Activated CD4-positive, alpha-beta memory T cell treated with anti-CD3 and anti-CD28 coated beads for 36 hours (primary cell): ENCODE data around the gene TSPAN13. TPM values are rescaled to one million over a fixed set of nuclear protein-coding genes. Genes with fewer than 3 reads are reported as not detected.

Source experiments
- CTCF ChIA-PET: fragments of 350-600 bp; sonication (Branson Sonifier 250); formaldehyde crosslinking; loops from one replicate; lab custom pipeline; 2021; ENCODE audit warnings: antibody characterized with exemption, inconsistent platforms; lab: Charles Lee
- POLR2A ChIA-PET: fragments of 350-600 bp; sonication (Branson Sonifier 250); formaldehyde crosslinking; loops from one replicate; lab custom pipeline; 2021; ENCODE audit warnings: antibody characterized with exemption; lab: Charles Lee
- DNase-seq: peaks from one replicate; pipeline ENCODE4 v3.0.0-alpha.2; 2020
- H3K27ac Mint-ChIP-seq: one replicate; pipeline ENCODE4 v1.8.0; 2021; ENCODE audit warnings: mixed read lengths
- H3K27me3 Mint-ChIP-seq: one replicate; pipeline ENCODE4 v1.8.0; 2021; ENCODE audit warnings: mixed read lengths
- H3K36me3 Mint-ChIP-seq: one replicate; pipeline ENCODE4 v1.8.0; 2021; ENCODE audit warnings: mixed read lengths
- H3K4me1 Mint-ChIP-seq: one replicate; pipeline ENCODE4 v1.8.0; 2021; ENCODE audit warnings: low read depth, mixed read lengths
- H3K4me3 Mint-ChIP-seq: one replicate; pipeline ENCODE4 v1.8.0; 2021; ENCODE audit warnings: mild to moderate bottlenecking, mixed read lengths
- H3K9me3 Mint-ChIP-seq: one replicate; pipeline ENCODE4 v1.8.0; 2021; ENCODE audit warnings: mixed read lengths
- intact Hi-C: fragments of 100-400 bp; cut with micrococcal nuclease; formaldehyde crosslinking; loops from one replicate; pipeline ENCODE4 v1.15.1; 2023
- total RNA-seq, 2 experiments: library from RNA; stranded (reverse); gene quantifications; one replicate each; pipeline ENCODE4 v1.2.3, GENCODE V29; 2021

TSPAN13 gene
- total RNA-seq, 2 experiments from 2014 or later = 0.41 to 0.76 TPM

DNA sequence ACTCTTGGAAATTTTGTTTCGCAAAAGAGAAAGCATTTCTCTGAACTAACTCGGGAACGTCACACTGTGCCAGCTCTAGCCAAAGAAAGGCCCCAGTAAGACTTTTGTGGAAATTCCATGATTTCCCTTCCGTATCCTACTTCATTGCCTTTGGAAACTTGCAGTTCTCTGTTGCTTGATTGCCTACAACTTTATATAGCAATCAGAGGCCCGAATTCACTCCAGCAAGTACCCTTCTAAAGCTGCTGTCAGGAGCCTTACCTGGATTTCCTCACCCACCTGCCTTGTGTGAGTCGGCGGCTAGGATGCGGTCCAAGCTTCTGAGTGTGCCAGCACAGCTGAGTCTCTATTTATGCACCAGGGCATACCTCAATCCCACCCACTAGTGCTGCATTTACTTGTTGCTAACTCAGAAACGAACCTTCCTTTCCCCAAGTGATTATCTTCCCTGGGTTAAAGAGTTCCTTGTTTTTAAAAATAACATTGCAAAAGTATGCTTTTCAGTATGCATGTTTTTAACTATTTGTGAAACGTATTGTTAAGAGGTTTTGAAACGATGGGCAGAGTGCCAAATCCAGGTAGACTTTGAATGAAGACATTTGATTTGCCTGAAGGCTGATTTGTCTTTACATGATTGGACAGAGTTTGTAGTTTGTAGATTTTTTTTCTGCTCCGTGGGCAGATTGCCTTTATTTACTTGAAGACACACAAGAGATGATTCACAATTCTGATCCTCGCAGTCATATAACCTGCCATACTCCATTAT is 51.3 kb downstream of the TSPAN13 start, which contains the start of gene AGR2:
AGR2 (minus strand) TSS at position 326 of the 766 bp plus-strand sequence. CDS start 3,203 bp downstream, outside the sequence.
- intact Hi-C loops = no loop called here
- no peaks in the 10 kb centered on the region for H3K9me3 Mint-ChIP-seq
- POLR2A ChIA-PET = no interaction called here
- no peak within 1 kb of the TSS for H3K4me3 Mint-ChIP-seq
- H3K27ac Mint-ChIP-seq = no peak within 1 kb of the TSS
- no peaks in the 10 kb centered on the region for H3K4me1 Mint-ChIP-seq
- H3K27me3 Mint-ChIP-seq = peaks cover 8% of the 10 kb centered on the region
- CTCF ChIA-PET = interaction anchor here (6.5 kb wide), 1 partner anchor 112 kb away, joined by 48 read pairs; no protein-coding TSS in a partner anchor
- H3K36me3 Mint-ChIP-seq = no peaks in the 10 kb centered on the region
- no peak for DNase-seq

- Mint-ChIP-seq H3K4me3 (no peak overlapping the region), H3K27me3 (peaks cover 8% of the 10 kb centered on the region), H3K27ac (no peak overlapping the region), H3K4me1 (no peaks in the 10 kb centered on the region), H3K9me3 (no peaks in the 10 kb centered on the region), H3K36me3 (no peaks in the 10 kb centered on the region)
- intact Hi-C loops = no loop called here
- no peak for DNase-seq
- ChIA-PET POLR2A (no interaction called here), CTCF (interaction anchor here (6.5 kb wide), 1 partner anchor 112 kb away, joined by 48 read pairs; no protein-coding TSS in a partner anchor)
Observed at GRCh38 chr7:16805441-16805840, 51.9 kb downstream of the TSPAN13 start.

- Mint-ChIP-seq H3K27ac (no peak overlapping the region), H3K36me3 (no peaks in the 10 kb centered on the region), H3K4me1 (no peaks in the 10 kb centered on the region), H3K9me3 (no peaks in the 10 kb centered on the region), H3K4me3 (no peak overlapping the region), H3K27me3 (peaks cover 5% of the 10 kb centered on the region)
- ChIA-PET POLR2A (no interaction called here), CTCF (no interaction called here)
- DNase-seq = no peak
- intact Hi-C loops = no loop called here
Observed at GRCh38 chr7:16810112-16810511, 56.6 kb downstream of the TSPAN13 start.

GRCh38 chr7:16810573-16810972 is 57.0 kb downstream of the TSPAN13 start:
- ChIA-PET CTCF (no interaction called here), POLR2A (no interaction called here)
- intact Hi-C loops = no loop called here
- Mint-ChIP-seq H3K27me3 (peaks cover 5% of the 10 kb centered on the region), H3K4me1 (no peaks in the 10 kb centered on the region), H3K4me3 (no peak overlapping the region), H3K36me3 (no peaks in the 10 kb centered on the region), H3K27ac (no peak overlapping the region), H3K9me3 (no peaks in the 10 kb centered on the region)
- DNase-seq = no peak

DNA sequence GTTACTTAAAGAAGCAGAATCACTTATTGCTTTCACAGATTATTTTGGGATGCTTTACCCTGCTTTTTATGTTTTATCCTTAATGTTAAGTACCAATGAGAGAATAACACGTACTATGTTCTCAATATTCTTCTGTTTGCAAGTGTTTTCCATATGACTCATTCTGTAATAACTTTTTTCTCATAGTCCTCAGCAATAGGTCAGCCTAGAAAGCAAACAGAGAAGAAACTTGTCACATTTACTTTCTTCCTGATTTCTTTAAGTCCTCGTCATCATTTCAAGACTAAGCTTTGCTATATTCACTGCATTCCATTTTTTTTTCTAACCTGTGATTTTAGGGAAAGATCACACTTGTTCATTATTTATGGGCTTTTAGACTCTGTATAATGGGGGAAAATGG is 58.0 kb downstream of the TSPAN13 start:
- ChIA-PET POLR2A (no interaction called here), CTCF (no interaction called here)
- Mint-ChIP-seq H3K9me3 (no peaks in the 10 kb centered on the region), H3K36me3 (no peaks in the 10 kb centered on the region), H3K27ac (no peak overlapping the region), H3K27me3 (peaks cover 5% of the 10 kb centered on the region), H3K4me3 (no peak overlapping the region), H3K4me1 (no peaks in the 10 kb centered on the region)
- intact Hi-C loops = no loop called here
- DNase-seq = no peak

GRCh38 chr7:16812542-16813231 is 59.1 kb downstream of the TSPAN13 start:
- Mint-ChIP-seq H3K4me3 (no peak overlapping the region), H3K27ac (no peak overlapping the region), H3K36me3 (no peaks in the 10 kb centered on the region), H3K9me3 (no peaks in the 10 kb centered on the region), H3K4me1 (no peaks in the 10 kb centered on the region), H3K27me3 (peaks cover 5% of the 10 kb centered on the region)
- no peak for DNase-seq
- CTCF ChIA-PET = no interaction called here
- POLR2A ChIA-PET = no interaction called here
- intact Hi-C loops = no loop called here

DNA sequence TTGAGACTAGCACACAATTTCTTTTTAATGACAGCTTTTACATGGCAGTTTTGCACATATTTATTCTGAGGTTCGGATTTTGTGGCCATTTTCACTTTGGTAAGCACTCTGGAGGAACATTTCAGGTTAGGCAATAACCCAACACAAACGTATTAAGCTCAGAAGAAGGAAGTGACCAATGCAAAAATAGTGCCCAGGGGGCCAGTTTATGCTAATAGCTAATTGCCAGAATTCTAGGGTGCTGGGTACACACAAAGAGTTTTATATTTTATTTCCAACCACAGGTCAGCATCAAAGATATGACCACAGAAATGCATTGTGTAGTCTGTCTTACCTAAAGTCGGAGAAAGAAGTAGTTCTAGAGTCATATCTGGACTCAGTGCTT is 59.7 kb downstream of the TSPAN13 start:
- H3K27ac Mint-ChIP-seq = no peak overlapping the region
- ChIA-PET POLR2A (no interaction called here), CTCF (interaction anchor here (0.7 kb wide), 1 partner anchor 76 kb away, joined by 3 read pairs; no protein-coding TSS in a partner anchor)
- peaks cover 5% of the 10 kb centered on the region for H3K27me3 Mint-ChIP-seq
- no peaks in the 10 kb centered on the region for H3K9me3 Mint-ChIP-seq
- H3K4me1 Mint-ChIP-seq = no peaks in the 10 kb centered on the region
- H3K36me3 Mint-ChIP-seq = no peaks in the 10 kb centered on the region
- no peak overlapping the region for H3K4me3 Mint-ChIP-seq
- intact Hi-C loops = no loop called here
- no peak for DNase-seq

DNA sequence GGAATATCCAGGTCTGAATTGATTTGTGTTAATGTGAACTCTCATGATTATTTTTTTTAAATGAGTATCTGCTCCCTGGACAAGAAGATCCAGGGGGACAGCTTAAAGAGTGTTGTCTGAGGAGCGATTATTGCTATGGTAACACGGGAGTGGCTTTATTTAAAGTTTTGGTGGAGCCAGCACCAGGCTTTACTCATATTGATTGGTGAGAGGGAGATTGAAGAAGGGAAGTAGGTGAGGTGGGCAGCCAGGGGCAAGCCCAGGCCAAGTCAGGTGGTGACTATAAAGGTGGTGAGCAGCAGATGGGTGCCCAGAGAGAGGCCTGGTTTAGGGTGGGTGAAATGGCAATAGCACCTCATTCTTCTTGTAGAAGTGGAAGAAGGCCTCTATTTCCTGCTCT is 61.4 kb downstream of the TSPAN13 start:
- CTCF ChIA-PET = no interaction called here
- intact Hi-C loops = no loop called here

DNA sequence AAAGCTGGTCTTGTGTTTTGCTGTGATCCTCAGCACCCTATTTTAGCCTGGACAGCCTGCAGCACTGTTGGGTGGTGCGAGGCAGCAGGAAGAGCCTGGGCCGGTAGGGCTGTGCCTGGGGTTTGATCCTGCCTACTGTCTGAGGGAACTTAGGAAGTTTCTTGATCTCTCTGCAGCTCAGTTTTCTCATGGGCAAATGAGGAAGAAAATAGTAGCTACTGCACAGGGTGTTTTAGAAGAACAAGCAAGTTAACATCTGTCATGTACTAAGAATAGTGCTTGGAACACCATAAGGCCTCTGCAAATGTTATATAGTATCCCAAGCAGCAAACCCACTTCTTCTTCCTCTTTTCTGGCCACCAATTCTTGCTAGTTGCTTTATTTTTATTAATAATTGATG is 63.3 kb downstream of the TSPAN13 start:
- peaks cover 9% of the 10 kb centered on the region for H3K27me3 Mint-ChIP-seq
- CTCF ChIA-PET = no interaction called here
- H3K4me3 Mint-ChIP-seq = no peak overlapping the region

More for the DNA sequence above, 61.4 kb downstream of the TSPAN13 start:
- Mint-ChIP-seq H3K36me3 (no peaks in the 10 kb centered on the region), H3K27ac (no peak overlapping the region), H3K9me3 (no peaks in the 10 kb centered on the region), H3K27me3 (peaks cover 4% of the 10 kb centered on the region), H3K4me1 (no peaks in the 10 kb centered on the region), H3K4me3 (no peak overlapping the region)
- POLR2A ChIA-PET = no interaction called here
- DNase-seq = no peak

GRCh38 chr7:16817536-16817935 is 64.0 kb downstream of the TSPAN13 start:
- ChIA-PET CTCF (no interaction called here), POLR2A (no interaction called here)
- H3K27ac Mint-ChIP-seq = no peak overlapping the region
- peaks cover 10% of the 10 kb centered on the region for H3K27me3 Mint-ChIP-seq
- intact Hi-C loops = no loop called here
- no peak overlapping the region for H3K4me3 Mint-ChIP-seq
- no peaks in the 10 kb centered on the region for H3K36me3 Mint-ChIP-seq
- H3K4me1 Mint-ChIP-seq = no peaks in the 10 kb centered on the region
- H3K9me3 Mint-ChIP-seq = no peaks in the 10 kb centered on the region
- no peak for DNase-seq

More for the DNA sequence above, 63.3 kb downstream of the TSPAN13 start:
- intact Hi-C loops = no loop called here
- no peak for DNase-seq
- Mint-ChIP-seq H3K36me3 (no peaks in the 10 kb centered on the region), H3K9me3 (no peaks in the 10 kb centered on the region), H3K27ac (no peak overlapping the region), H3K4me1 (no peaks in the 10 kb centered on the region)
- POLR2A ChIA-PET = no interaction called here

DNA sequence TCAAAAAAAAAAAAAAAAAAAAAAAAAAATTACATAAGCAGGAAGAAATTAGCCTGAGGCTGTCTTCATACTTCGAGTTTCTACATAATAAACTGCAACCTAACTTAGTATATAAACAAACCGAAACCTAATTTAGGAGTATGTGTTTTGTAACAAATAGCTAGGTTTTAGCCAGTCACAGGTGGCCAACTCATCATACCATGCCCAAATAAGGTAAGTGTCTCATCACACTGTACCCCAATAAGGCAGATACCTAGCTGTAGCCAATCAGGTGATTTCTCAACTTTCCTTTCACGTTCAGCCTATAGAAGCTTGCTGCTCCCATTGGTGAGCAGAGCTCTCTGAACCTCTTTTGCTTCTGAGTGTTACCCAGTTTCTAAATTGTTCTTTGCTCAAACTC is 65.2 kb downstream of the TSPAN13 start:
- no peak overlapping the region for H3K27ac Mint-ChIP-seq
- ChIA-PET CTCF (no interaction called here), POLR2A (no interaction called here)
- intact Hi-C loops = no loop called here
- no peak overlapping the region for H3K4me3 Mint-ChIP-seq
- H3K4me1 Mint-ChIP-seq = no peaks in the 10 kb centered on the region
- H3K36me3 Mint-ChIP-seq = no peaks in the 10 kb centered on the region
- H3K27me3 Mint-ChIP-seq = peaks cover 11% of the 10 kb centered on the region
- H3K9me3 Mint-ChIP-seq = no peaks in the 10 kb centered on the region
- no peak for DNase-seq

GRCh38 chr7:16822029-16822428 is 68.5 kb downstream of the TSPAN13 start:
- peaks cover 23% of the 10 kb centered on the region for H3K27me3 Mint-ChIP-seq
- CTCF ChIA-PET = no interaction called here
- H3K9me3 Mint-ChIP-seq = no peaks in the 10 kb centered on the region
- H3K36me3 Mint-ChIP-seq = no peaks in the 10 kb centered on the region
- DNase-seq = no peak
- H3K27ac Mint-ChIP-seq = no peak overlapping the region
- intact Hi-C loops = no loop called here
- POLR2A ChIA-PET = no interaction called here
- H3K4me1 Mint-ChIP-seq = no peaks in the 10 kb centered on the region
- H3K4me3 Mint-ChIP-seq = no peak overlapping the region
